HG03135 (cell line): Measurements from ENCODE around the gene IRS2.
A peak's percentile ranks its signal among the peaks of the same experiment; 100 is the strongest.
"Not testable (repeated sequence)": the region's sequence is repeated elsewhere in the genome, so short reads cannot be mapped to it uniquely, and the experiment has no call there.

ENCODE experiments used
- ATAC-seq: cut with Tn5 transposase; IDR thresholded peaks from one replicate; pipeline ENCODE4 v1.9.1; 2021; ENCODE audit warnings: mild to moderate bottlenecking, moderate library complexity; ENCODE audit not compliant: unreplicated experiment

IRS2 gene, protein sequence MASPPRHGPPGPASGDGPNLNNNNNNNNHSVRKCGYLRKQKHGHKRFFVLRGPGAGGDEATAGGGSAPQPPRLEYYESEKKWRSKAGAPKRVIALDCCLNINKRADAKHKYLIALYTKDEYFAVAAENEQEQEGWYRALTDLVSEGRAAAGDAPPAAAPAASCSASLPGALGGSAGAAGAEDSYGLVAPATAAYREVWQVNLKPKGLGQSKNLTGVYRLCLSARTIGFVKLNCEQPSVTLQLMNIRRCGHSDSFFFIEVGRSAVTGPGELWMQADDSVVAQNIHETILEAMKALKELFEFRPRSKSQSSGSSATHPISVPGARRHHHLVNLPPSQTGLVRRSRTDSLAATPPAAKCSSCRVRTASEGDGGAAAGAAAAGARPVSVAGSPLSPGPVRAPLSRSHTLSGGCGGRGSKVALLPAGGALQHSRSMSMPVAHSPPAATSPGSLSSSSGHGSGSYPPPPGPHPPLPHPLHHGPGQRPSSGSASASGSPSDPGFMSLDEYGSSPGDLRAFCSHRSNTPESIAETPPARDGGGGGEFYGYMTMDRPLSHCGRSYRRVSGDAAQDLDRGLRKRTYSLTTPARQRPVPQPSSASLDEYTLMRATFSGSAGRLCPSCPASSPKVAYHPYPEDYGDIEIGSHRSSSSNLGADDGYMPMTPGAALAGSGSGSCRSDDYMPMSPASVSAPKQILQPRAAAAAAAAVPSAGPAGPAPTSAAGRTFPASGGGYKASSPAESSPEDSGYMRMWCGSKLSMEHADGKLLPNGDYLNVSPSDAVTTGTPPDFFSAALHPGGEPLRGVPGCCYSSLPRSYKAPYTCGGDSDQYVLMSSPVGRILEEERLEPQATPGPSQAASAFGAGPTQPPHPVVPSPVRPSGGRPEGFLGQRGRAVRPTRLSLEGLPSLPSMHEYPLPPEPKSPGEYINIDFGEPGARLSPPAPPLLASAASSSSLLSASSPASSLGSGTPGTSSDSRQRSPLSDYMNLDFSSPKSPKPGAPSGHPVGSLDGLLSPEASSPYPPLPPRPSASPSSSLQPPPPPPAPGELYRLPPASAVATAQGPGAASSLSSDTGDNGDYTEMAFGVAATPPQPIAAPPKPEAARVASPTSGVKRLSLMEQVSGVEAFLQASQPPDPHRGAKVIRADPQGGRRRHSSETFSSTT (N-terminal part only)

DNA sequence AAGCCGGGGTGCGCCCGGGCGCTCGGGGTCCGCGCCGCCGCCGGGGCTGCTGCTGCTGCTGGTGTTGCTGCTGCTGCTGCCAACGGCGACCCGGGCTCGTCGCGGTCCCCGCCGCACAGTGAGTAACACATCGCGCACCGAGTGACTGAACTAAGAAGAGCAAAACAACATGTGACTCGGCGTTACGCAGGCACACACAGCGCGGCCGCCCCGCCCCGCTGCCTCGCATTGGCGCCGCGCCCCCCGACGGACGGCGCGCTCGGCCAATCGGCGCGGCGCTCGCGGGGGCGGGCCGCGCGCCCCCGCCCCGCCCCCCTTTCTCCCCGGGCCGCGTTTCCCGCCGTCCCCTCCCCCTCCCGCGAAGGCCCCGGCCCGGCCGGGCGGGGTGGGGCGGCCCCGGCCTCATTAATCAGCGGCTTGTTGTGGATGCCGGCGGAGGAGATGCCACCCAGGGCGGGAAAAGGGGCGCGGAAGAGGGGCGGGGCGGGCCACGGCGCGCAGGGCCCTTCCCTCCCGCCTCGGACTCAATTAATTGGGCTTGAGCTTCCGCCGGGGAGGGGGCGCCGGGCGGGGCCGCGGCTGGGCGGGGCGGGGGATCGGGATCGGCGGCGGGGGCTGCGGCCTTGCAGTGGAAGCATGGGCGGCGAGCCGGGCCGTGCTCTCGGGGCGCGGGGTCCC, at the start of gene IRS2:
IRS2 (minus strand) TSS at position 127 of the 678 bp plus-strand sequence. CDS start 530 bp downstream, outside the sequence.
- ATAC-seq, result peak; percentile 95

DNA sequence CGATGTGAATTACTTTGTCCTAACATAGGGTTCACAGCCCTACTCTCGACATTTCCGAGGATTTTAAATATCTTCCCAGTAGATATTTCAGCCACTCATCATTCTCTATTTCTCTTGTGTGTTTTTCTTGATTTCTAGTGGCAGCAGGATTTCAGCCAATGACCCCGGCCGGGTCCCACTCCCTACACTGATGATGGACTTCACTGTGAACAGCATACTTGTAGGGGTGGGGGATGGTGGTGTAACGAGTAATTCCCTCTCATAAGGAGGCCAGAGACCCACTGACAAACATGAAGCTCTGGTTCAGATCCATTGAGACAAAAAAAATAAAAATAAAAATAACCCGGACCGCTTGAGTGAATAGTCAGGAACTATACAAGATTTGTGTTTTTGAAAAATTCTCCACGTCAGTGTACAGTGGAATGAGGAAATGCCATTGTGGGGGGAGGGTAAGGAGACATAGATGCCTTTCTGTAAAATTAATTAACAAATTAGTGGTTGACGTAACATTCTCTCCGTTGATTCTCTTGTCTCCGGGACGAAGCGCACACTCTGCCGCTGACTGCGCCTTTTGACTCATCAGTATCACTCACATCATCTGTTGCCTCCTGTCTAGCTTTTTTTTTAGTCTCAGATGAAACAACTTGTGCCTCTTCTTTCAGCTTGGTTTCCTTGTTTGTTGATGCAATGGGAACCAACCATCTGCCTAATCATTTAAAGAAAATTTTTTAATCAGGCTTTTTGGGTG, 48.8 kb upstream of the IRS2 start:
- no peak for ATAC-seq

DNA sequence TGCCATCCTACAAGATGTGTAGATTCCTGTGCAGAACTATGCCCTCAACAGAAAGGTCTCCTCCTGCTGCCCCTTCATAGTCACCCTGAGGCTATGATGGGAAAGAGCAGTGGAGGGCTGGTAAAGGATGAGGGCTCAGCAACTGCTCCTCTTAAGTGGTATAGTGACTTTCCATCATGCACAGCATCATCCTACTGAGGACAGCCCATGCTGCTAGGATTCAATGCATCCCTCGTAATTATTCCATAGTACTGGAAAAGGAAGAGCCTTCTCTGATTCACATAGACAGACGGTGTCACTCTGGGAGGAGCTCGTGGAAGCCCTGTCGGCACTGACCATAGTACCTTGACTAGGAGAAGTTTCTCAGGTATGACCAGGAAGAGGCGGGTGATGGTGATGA, 47.6 kb upstream of the IRS2 start:
- no peak for ATAC-seq

DNA sequence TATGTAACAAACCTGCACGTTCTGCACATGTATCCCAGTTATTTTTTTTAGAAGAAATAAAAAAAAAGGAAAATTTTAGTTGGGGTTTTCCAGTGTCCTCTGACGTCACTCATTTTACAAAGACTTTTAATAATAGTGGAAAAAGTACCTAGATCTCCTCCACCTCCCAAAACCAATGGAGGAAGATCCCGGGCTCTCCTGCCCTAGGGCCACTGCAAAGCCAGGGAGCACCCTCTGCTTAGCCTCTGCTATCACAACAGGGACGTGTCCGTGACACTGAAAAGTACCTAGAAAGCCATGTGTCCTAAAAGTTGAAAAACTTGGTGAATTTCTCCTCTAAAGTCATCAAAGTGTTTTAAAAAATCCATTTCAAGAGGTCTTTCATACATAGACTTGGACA, 46.7 kb upstream of the IRS2 start:
- no peak for ATAC-seq

DNA sequence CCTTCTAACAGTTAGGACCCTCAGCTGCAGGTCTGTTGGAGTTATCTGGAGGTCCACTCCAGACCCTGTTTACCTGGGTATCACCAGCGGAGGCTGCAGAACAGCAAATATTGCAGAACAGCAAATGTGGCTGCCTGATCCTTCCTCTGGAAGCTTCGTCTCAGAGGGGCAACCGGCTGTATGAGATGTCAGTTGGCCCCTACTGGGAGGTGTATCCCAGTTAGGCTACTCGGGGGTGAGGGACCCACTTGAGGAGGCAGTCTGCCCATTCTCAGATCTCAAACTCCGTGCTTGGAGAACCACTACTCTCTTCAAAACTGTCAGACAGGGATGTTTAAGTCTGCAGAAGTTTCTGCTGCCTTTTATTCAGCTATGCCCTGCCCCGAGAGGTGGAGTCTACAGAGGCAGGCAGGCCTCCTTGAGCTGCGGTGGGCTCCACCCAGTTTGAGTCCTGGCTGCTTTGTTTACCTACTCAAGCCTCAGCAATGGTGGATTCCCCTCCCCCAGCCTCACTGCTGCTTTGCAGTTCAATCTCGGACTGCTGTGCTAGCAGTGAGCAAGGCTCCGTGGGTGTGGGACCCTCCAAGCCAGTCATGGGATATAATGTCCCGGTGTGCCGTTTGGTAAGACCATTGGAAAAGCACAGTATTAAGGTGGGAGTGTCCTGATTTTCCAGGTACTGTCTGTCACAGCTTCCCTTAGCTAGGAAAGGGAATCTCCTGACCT, 42.4 kb upstream of the IRS2 start:
- not testable (repeated sequence) for ATAC-seq

GRCh38 chr13:109823201-109823600, 36.8 kb upstream of the IRS2 start:
- ATAC-seq, result not testable (repeated sequence)

- ATAC-seq, result no peak
Measured at GRCh38 chr13:109821103-109821502, 34.7 kb upstream of the IRS2 start.

DNA sequence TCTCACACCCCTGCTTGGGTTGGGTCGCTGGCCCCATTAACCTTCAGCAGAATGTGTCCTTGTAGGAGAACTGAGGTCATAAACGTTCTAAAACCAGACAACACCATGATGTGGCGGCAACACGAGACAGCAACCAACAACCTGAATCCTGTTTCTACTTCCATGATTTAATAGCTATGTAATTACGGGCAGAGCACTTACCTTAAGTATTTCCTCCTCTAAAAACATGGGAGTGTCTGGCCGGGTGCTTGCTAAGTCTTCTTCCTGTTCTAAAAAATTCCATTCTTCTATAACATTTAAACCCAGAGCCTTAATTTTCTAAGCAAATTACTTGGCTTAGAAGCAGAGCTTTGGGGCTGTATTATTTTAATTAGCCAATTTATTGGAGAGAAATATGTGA, 33.5 kb upstream of the IRS2 start:
- ATAC-seq, result no peak

DNA sequence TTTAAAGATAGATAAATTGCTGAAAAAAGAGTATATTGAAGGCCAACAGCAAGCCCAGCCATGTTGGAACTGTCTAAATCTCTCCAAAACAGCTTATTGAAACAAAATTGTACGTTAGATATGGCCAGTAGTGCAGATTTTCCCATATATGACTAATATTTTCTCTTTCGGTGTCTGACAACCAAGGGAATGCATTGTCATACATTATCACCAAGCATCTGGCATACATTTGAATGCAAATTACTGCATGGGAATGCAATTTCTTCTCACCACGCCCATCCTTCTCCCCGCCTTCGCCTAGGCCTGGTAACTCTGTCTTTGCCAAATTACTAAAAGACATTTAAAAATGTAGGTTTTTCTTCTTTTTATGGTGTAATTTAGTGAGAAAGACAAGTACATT, 32.5 kb upstream of the IRS2 start:
- no peak for ATAC-seq

- no peak for ATAC-seq
Measured at GRCh38 chr13:109817591-109818535, 31.5 kb upstream of the IRS2 start.

DNA sequence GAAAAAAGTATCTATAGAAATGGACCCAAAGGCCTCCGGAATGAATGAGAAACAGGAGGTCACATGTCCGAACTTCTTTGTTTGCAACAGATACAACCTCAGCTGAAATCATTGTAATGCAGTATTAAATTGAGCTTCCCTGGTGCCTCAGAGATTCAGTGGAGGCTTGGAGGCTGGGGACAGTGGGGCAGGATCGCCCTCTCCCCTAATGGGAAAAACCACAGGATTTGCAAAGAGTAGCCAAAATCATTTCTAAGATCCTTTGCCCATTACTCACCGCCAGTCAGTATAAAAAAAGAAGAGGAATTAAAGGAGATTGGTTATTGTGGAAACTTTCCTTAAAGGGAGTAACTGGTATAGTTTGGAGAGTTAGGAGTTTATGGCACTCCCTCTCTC, 30.4 kb upstream of the IRS2 start:
- ATAC-seq, result no peak

GRCh38 chr13:109816112-109816807, 29.9 kb upstream of the IRS2 start:
- no peak for ATAC-seq

DNA sequence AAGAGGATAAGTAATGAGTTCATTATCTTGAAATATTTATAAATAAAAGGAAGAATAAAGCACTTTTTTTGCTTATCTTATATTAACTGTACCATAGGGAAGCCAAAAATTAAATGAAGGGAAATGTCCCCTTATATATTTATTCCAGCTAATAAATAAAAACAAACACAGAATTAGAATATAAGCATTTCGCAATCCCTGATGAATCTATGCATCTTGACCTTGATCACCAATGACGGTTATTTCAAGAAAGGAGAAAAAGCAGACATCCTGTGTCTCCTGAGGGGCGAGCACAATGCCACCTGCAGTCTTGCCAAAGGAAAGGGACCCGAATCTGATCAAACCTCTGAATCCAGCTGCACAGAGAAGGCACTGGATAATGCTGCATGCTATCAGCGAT, 29.3 kb upstream of the IRS2 start:
- ATAC-seq, result no peak

DNA sequence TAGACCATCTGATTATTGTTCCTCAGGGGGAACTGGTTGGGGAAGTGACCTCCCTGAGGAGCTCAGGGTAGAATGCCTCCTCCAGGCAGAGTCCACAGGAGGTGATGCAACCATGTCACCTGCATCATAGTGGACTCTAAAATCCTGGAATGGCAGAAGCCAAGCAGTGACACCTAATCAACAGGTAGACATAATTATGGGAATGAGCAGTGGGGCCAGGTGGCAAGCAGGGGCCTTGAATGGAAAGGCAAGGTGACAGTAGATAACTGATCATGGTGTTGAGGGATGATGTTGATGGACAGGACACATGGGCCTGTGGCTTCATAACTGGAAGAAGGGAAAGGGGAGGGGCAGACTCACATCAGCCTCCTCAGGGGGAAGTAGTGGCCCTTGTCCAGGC, 27.3 kb upstream of the IRS2 start:
- no peak for ATAC-seq

DNA sequence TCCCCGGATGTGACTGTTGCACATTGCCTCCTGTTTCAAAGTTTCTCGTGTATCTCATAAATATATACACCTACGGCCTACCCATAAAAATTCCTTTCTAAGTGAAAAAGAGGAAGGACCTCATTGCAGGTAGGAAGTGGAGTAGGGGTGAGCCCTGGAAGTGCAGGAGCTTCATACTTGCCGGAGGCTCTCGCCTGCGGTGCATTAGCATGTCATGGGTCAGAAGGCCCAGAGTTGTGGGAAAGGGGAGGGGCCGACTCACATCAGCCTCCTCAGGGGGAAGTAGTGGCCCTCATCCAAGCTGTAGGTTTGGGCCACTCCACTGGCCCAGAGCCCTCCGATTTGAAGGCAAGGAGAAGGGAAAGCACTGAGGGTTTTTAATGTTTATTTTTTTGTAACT, 26.0 kb upstream of the IRS2 start:
- no peak for ATAC-seq

GRCh38 chr13:109810761-109811510, 24.6 kb upstream of the IRS2 start:
- no peak for ATAC-seq
